Skin epidermis (tissue), 12 donors: ENCODE data around the gene UPB1.
A peak's percentile ranks its signal among the peaks of the same experiment; 100 is the strongest.
"Not testable (repeated sequence)": the region's sequence is repeated elsewhere in the genome, so short reads cannot be mapped to it uniquely, and the experiment has no call there.

Experiments
- H3K27ac ChIP-seq, 21 experiments: fragments of 200-600 bp; sonication (generic) in 11 of 21; one replicate each; pipeline ENCODE4 v1.5.0; 2020; ENCODE audit warnings: mild to moderate bottlenecking in 3 of 21, inconsistent platforms in 2 of 21, moderate library complexity in 2 of 21
- H3K4me3 ChIP-seq, 7 experiments: fragments of 200-600 bp; sonication (generic) in 2 of 7; one replicate each; pipeline ENCODE4 v1.5.0; 2020; ENCODE audit warnings: inconsistent platforms in 2 of 7, mild to moderate bottlenecking in 2 of 7, moderate library complexity in 1 of 7

UPB1 gene

DNA sequence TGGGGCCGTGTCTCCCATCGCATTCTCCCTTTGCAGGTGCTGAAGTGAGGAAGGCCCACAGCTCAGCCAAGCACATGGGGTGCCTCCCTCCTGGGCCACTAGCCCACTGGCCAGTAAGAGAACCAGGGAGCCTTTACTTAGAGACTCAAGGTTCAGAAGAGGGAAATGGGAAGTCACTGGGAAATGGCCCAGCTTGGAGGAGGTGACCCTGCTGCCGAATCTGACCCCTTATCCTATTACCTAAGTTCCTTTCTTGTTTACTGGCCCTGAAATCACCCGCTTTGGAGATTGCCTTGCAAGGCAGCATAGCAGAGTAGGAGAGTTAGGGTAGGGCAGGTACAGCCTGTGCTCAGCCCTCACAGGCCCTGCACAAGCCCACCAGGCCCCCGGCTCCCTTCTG lies 24.4 kb downstream of the UPB1 start:
- no peak overlapping the region for H3K4me3 ChIP-seq
- no peak overlapping the region for H3K27ac ChIP-seq

- no peak overlapping the region for H3K4me3 ChIP-seq
- no peak overlapping the region for H3K27ac ChIP-seq
Observed at GRCh38 chr22:24521791-24522245, 26.7 kb downstream of the UPB1 start.

GRCh38 chr22:24523873-24524272 lies 28.7 kb downstream of the UPB1 start:
- H3K4me3 ChIP-seq: no peak overlapping the region
- H3K27ac ChIP-seq: no peak overlapping the region

DNA sequence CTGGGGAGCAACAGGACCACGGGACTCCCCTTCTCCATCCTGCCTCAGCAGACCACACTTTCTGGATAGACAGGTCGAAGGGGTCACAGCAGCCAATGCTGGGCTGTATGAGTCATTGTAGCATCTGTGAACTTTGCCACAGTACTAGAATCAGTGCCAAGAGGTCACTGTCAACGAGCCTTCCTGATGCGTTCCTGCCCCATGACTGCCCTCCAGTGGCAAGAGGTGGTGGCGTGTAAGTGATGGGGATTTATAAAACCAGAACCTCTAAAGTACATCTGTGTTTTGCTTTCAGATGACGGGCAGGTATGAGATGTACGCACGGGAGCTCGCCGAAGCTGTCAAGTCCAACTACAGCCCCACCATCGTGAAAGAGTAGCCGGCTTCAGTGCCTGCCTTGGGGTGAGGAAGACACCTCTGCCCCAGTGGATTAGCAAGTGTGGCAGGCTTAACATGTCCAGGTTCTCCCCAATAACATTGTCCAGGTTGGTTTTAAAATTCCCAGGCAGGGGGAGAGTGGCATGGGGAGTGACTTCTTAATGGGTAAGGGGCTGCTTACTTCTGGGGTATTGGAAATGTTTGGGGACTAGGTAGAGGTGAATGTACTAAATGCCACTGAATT lies 30.4 kb downstream of the UPB1 start:
- H3K4me3 ChIP-seq: no peak overlapping the region
- H3K27ac ChIP-seq: no peak overlapping the region

DNA sequence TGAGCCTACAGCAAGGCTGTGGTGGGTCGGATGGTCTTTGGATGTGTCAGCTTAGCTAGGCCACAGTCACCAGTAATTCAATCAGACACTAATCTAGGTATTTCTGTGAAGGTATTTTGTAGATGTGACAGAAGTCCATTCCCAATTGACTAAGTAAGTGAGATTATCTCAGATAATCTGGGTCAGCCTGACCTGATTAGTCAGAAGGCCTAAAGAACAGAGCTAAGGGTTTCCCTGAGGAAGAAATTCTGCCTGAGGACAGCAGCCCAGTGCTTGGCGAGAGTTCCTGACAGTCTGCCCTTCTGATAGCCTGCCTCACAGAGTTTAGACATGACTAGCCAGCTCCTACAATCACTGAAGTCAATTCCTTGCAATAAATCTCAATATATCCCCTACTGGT lies 31.1 kb downstream of the UPB1 start:
- Histone ChIP-seq H3K27ac (no peak overlapping the region), H3K4me3 (no peak overlapping the region)

DNA sequence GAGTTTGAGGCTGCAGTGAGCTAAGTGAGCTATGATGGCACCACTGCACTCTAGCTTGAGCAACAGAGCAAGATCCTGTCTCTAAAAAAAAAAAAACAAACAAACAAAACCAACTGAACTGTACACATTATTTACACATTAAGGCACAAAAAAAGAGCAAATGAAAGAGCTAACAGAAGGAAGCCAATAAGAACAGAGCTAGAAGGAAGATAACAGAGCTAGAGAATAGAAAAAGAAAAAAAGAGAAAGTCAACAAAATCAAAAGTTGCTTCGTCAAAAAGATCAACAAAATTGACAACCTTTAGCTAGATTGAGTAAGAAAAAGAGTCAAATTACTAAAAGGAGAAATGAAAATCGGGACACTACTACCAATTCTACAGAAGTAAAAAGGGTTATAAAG lies 34.8 kb downstream of the UPB1 start:
- H3K27ac ChIP-seq: no peak overlapping the region
- no peak overlapping the region for H3K4me3 ChIP-seq

- not testable (repeated sequence) for H3K4me3 ChIP-seq, H3K27ac ChIP-seq
Observed at GRCh38 chr22:24530968-24531367, 35.8 kb downstream of the UPB1 start.

DNA sequence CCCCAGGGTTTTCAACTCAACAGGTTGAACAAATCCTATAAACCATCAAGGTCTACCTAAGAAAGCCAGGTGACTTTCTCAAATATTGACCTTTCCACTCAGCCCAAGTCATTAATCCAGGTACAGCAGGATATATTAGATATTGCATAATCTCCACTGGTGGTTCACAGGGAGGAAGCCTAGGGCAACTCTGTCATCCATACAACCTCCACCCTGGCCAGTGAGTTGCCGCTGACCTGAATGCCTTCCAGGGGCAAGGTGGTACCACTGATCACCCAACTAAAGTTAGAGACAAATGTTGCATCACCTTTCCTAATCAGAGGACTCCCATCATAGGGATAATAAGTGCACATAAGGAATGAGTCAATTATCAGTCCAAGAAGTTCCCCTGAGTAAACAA lies 36.9 kb downstream of the UPB1 start:
- Histone ChIP-seq H3K27ac (no peak overlapping the region), H3K4me3 (no peak overlapping the region)

DNA sequence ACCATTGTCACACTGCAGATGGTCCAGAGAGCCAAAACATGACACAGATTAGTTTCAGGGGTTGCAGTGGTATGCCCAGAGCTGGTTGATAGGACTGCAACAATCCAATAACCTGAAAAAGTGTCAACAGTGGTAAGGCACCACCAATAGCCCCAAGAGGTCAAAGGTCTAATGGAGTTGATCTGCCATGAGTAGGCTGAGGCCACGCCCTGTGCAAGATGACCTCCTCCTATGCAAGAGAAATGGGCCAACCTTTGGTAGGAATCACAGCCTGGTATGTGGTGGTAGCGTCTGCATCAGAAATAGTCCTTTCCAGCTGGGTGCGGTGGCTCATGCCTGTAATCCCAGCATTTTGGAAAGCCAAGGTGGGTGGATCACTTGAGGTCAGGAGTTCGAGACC lies 40.2 kb downstream of the UPB1 start:
- no peak overlapping the region for H3K27ac ChIP-seq
- H3K4me3 ChIP-seq: no peak overlapping the region

DNA sequence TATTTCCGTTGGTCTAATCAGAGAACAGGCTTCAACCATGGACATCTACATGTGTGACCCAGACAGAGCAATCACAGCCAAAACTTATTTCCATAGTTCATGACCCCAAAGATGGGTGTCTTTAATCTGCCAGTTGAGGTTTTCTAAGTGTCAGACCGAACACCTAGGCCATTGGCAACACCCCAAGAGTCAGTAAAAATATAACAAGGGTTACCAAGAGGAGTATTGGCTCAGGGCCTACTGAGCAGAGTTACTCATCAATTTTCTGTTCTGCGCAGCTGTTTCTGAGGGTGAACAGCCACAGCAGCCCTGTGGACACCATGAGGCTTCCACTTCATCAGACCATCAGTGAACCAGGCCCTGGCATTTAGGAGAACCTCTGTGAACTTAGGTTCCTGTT lies 41.0 kb downstream of the UPB1 start:
- H3K27ac ChIP-seq: no peak overlapping the region

GRCh38 chr22:24540470-24540869 lies 45.3 kb downstream of the UPB1 start:
- H3K4me3 ChIP-seq: no peak overlapping the region
- no peak overlapping the region for H3K27ac ChIP-seq

More for the DNA sequence above, 41.0 kb downstream of the UPB1 start:
- H3K4me3 ChIP-seq: no peak overlapping the region

GRCh38 chr22:24541681-24542515 lies 46.8 kb downstream of the UPB1 start:
- no peak overlapping the region for H3K27ac ChIP-seq
- H3K4me3 ChIP-seq: no peak overlapping the region

GRCh38 chr22:24542641-24543040 lies 47.5 kb downstream of the UPB1 start:
- Histone ChIP-seq H3K27ac (no peak overlapping the region), H3K4me3 (no peak overlapping the region)

DNA sequence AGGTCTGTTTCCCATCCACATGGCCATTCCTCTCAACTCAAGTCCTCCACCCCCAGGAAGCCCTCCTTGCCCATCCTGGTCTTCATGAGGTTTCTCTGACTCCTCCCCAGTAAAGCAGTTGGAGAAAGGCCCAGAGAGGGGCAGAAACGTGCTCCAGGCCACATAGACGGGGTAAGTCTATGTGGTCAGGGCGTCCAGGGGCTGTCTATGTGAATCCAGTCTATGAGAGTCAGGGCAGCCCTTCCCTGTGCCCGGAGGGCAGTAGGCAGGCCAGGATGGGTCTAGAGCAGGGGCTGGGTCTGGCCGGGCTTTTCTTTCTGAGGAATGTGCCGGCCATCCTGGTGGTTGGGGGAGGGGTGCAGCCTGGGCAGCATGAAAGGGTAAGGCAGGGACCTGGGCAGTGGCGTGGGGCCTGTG lies 48.1 kb downstream of the UPB1 start:
- Histone ChIP-seq H3K27ac (peak overlapping the region in 1 of 21 experiments; percentile 6), H3K4me3 (no peak overlapping the region)

- Histone ChIP-seq H3K27ac (peak overlapping the region in 1 of 21 experiments; percentile 6), H3K4me3 (no peak overlapping the region)
Observed at GRCh38 chr22:24543679-24544243, 48.6 kb downstream of the UPB1 start.

DNA sequence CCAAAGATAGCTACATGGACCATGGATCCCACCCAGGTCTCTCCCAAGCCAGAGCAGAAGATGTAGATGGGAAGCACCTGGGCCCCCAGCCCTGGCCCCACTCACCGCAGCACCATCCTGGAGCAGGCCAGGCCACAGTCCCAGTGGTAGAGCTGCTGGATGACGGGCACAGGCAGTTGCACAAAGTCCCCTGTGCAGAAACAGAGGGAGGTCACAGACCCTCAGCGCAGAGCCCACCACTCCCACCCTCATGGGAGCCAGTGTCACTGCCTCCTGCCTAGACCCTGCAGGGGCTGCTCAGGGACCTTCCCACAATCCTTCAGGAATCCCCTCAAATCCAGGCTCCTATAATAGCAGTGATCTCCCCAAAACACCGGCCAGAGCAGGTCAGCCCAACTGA lies 53.7 kb downstream of the UPB1 start:
- no peak overlapping the region for H3K4me3 ChIP-seq
- H3K27ac ChIP-seq: peak overlapping the region in 1 of 21 experiments; percentile 25

- H3K27ac ChIP-seq: peak overlapping the region in 1 of 21 experiments; percentile 5
- no peak overlapping the region for H3K4me3 ChIP-seq
Observed at GRCh38 chr22:24550028-24550901, 55.1 kb downstream of the UPB1 start.

- H3K4me3 ChIP-seq: no peak overlapping the region
- H3K27ac ChIP-seq: peak overlapping the region in 1 of 21 experiments; percentile 5
Observed at GRCh38 chr22:24550902-24551435, 55.8 kb downstream of the UPB1 start.

- H3K4me3 ChIP-seq: not testable (repeated sequence)
- peak overlapping the region in 2 of 21 experiments; percentile 21 to 97 for H3K27ac ChIP-seq
Observed at GRCh38 chr22:24552503-24553286, 57.6 kb downstream of the UPB1 start.
